ENCODE results near the gene ARMC5. TPM values are rescaled to one million over a fixed set of nuclear protein-coding genes. Genes with fewer than 3 reads are reported as not detected.

The ARMC5 gene
- total RNA-seq, 4 donors from 2014 or later: 4.7 to 14.2 (median 8.7) TPM

- H3K4me1 ChIP-seq: peaks cover 8 to 52% (median 19%) of the 10 kb centered on the region in 3 donors
- H3K27me3 ChIP-seq: no peaks in the 10 kb centered on the region
- H3K9me3 ChIP-seq: no peaks in the 10 kb centered on the region
- H3K4me3 ChIP-seq: peak overlapping the region; percentile 97 to 98
- WGBS, 2 donors (ENCODE audit: low coverage in 1 of 2): 9 to 10% methylated on average over 4 to 6 of the region's 6 CpGs
- TF ChIP-seq POLR2A (IDR thresholded peaks at IDR 0.05): no peak
- TF ChIP-seq POLR2AphosphoS5 (IDR thresholded peaks at IDR 0.05): no peak
- TF ChIP-seq CTCF (IDR thresholded peaks at IDR 0.05): no peak
- TF ChIP-seq EP300 (IDR thresholded peaks at IDR 0.05): no peak
- H3K36me3 ChIP-seq: peaks cover 0 to 19% of the 10 kb centered on the region in 2 donors
- H3K27ac ChIP-seq: peak overlapping the region; percentile 95 to 97 (median 96)
- peak; percentile 14 for ATAC-seq
These were observed 49.5 kb downstream of the ARMC5 start for GRCh38 chr16:31508706-31509195.

- ATAC-seq: no peak
- peaks cover 4 to 22% (median 7%) of the 10 kb centered on the region in 3 donors for H3K4me1 ChIP-seq
- H3K4me3 ChIP-seq: no peak overlapping the region
- H3K27ac ChIP-seq: no peak overlapping the region
- TF ChIP-seq POLR2A (IDR thresholded peaks at IDR 0.05) (no peak), EP300 (IDR thresholded peaks at IDR 0.05) (no peak), POLR2AphosphoS5 (IDR thresholded peaks at IDR 0.05) (no peak), CTCF (IDR thresholded peaks at IDR 0.05) (no peak)
- no peaks in the 10 kb centered on the region for H3K36me3 ChIP-seq
- H3K27me3 ChIP-seq: no peaks in the 10 kb centered on the region
- WGBS, 2 donors (ENCODE audit: low coverage in 1 of 2): 54 to 87% methylated on average over 2 to 5 of the region's 6 CpGs
- no peaks in the 10 kb centered on the region for H3K9me3 ChIP-seq
These were observed 53.8 kb downstream of the ARMC5 start for GRCh38 chr16:31513126-31513525.

GRCh38 chr16:31513884-31514283, 54.6 kb downstream of the ARMC5 start:
- H3K9me3 ChIP-seq: no peaks in the 10 kb centered on the region
- H3K27me3 ChIP-seq: no peaks in the 10 kb centered on the region
- H3K36me3 ChIP-seq: no peaks in the 10 kb centered on the region
- no peak overlapping the region for H3K27ac ChIP-seq
- TF ChIP-seq POLR2AphosphoS5 (IDR thresholded peaks at IDR 0.05) (no peak), POLR2A (IDR thresholded peaks at IDR 0.05) (no peak), CTCF (IDR thresholded peaks at IDR 0.05) (no peak), EP300 (IDR thresholded peaks at IDR 0.05) (no peak)
- no peak for ATAC-seq
- H3K4me1 ChIP-seq: peaks cover 4 to 19% (median 7%) of the 10 kb centered on the region in 3 donors
- no peak overlapping the region for H3K4me3 ChIP-seq

Other genes starting within 250 kb of the ARMC5 start
- gene TRIM72, start 245.4 kb upstream of the ARMC5 start, total RNA-seq: under 1 TPM in 2 of 4 donors, not detected in 2; under 0.01 to 0.08 TPM
- under 1 TPM in 1 of 4 donors, not detected in 3; 0.93 TPM for gene PYDC1, start 242.4 kb upstream of the ARMC5 start, total RNA-seq
- gene ITGAM, start 199.5 kb upstream of the ARMC5 start, total RNA-seq: 10 to 100 TPM in 2 of 4 donors, 1 to 10 TPM in 2; 5.4 to 21.4 (median 12.7) TPM
- gene ITGAX, start 104.3 kb upstream of the ARMC5 start, total RNA-seq: 1 to 10 TPM; 1.2 to 7.5 (median 2.4) TPM
- under 1 TPM in 1 of 4 donors, not detected in 3; 0.27 TPM for gene ITGAD, start 66.2 kb upstream of the ARMC5 start, total RNA-seq
- not detected for gene COX6A2, start 31.1 kb upstream of the ARMC5 start, total RNA-seq
- 1 to 10 TPM in 3 of 4 donors, under 1 TPM in 1; 0.62 to 1.6 (median 1.3) TPM for gene ZNF843, start 16.7 kb upstream of the ARMC5 start, total RNA-seq
- 100 to 1,000 TPM; 157 to 438 (median 211) TPM for gene TGFB1I1, start 12.7 kb downstream of the ARMC5 start, total RNA-seq
- not detected for gene SLC5A2, start 23.6 kb downstream of the ARMC5 start, total RNA-seq
- gene RUSF1, start 48.9 kb downstream of the ARMC5 start, total RNA-seq: 10 to 100 TPM; 31.4 to 49.7 (median 43.3) TPM
- not detected for gene AHSP, start 68.4 kb downstream of the ARMC5 start, total RNA-seq